GM12872 (cell line): Measurements from ENCODE around the gene ANKRD65.

Experiments used
- TF ChIP-seq, protein P1 (sequence below): IDR thresholded peaks from 3 replicates; pipeline ENCODE4 v1.5.1; 2011; ENCODE audit warnings: low read depth, mild to moderate bottlenecking, low read length, moderate library complexity; ENCODE audit not compliant: insufficient read depth

ANKRD65 gene

DNA sequence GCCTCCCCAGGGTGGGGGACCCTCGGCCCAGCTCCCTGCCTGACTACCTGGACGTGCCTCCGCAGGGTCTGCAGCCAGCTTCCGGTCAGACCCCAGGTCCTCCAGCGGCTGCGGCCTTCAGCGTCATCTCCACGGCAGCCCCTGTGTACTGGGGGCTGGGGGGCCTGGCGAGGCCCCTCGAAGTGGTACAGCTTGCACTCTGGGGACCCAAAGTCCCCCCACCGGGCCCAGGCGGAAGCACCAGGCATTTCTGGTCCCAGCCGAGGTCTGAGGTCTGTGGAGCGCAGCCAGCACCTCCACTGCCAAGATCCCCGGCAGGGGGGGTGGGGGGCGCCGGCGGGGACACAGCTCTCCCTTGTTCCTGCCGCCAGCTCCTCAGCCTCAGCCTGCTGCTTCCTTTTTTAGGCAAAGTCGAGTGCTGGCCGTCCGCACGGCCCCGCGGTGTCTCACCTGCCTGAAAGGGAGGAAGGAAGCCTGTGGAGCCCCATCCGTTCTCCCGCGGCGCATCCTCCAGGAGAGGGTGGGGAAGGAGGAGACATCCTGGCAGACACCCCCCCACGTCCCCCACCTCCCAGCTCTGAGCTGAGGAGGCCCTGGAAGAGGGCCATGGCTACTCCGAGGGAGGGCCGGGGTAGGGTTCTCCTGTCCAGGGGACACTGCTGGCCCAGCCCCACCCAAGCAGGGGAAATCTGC lies 13.2 kb upstream of the ANKRD65 start:
- TF ChIP-seq, protein P1, sequence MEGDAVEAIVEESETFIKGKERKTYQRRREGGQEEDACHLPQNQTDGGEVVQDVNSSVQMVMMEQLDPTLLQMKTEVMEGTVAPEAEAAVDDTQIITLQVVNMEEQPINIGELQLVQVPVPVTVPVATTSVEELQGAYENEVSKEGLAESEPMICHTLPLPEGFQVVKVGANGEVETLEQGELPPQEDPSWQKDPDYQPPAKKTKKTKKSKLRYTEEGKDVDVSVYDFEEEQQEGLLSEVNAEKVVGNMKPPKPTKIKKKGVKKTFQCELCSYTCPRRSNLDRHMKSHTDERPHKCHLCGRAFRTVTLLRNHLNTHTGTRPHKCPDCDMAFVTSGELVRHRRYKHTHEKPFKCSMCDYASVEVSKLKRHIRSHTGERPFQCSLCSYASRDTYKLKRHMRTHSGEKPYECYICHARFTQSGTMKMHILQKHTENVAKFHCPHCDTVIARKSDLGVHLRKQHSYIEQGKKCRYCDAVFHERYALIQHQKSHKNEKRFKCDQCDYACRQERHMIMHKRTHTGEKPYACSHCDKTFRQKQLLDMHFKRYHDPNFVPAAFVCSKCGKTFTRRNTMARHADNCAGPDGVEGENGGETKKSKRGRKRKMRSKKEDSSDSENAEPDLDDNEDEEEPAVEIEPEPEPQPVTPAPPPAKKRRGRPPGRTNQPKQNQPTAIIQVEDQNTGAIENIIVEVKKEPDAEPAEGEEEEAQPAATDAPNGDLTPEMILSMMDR = no peak

DNA sequence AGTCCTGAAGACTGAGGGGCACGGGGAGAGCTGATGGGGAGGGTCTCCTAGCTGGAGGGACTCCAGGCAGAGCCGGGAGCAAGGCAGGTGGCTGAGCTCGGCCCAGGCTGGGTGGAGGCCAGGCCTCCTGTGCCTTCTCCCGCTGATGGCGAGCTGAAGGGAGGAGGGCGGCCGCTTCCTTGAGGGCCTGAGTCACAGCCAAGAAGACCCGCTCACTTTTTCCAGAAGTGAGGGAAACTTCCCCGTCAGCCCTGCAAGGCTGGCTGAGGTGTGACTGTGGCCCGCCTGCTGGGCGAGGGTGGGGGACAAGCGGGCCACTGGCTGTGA lies 12.7 kb upstream of the ANKRD65 start:
- TF ChIP-seq, protein P1 = no peak

DNA sequence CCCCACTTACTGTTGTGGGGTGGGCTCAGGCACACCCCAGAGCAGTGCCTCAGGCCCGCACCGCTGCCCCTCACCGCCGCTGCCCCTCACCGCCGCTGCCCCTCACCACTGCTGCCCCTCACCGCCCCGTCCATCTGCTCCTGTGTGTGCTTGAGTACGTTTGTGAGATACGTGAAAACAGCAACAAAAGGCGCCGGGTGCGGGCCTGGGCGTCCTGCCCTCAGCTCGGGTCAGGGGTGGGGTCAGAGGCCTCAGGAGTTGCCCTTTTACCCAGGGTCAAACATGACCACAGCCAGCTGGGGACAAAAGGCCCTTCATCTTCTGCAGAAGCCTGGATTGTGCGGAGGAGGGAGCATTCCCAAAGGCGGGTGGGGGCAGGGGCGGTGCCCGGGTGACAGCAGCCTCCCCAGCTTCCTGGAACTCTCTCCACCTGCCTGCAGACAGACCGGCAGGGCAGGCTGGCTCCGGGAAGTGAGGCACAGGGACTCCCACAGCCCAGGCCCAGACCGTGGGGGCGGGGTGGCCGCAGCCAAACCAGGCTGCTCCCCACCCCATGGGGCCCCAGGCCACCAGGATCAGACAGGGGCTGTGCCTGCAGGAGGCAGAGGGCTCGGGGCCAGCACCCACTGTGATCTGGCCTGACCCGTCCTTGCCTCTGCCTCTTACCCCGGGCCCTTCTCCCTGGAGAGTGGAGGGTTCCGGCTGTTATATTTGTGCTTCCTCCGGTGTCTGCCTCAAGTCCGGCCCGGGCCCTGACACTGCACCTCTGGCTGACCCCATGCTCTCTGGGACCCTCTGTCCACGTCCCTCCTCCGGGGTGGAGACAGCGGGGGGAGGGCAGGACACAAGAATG lies 12.1 kb upstream of the ANKRD65 start:
- TF ChIP-seq, protein P1 = no peak

DNA sequence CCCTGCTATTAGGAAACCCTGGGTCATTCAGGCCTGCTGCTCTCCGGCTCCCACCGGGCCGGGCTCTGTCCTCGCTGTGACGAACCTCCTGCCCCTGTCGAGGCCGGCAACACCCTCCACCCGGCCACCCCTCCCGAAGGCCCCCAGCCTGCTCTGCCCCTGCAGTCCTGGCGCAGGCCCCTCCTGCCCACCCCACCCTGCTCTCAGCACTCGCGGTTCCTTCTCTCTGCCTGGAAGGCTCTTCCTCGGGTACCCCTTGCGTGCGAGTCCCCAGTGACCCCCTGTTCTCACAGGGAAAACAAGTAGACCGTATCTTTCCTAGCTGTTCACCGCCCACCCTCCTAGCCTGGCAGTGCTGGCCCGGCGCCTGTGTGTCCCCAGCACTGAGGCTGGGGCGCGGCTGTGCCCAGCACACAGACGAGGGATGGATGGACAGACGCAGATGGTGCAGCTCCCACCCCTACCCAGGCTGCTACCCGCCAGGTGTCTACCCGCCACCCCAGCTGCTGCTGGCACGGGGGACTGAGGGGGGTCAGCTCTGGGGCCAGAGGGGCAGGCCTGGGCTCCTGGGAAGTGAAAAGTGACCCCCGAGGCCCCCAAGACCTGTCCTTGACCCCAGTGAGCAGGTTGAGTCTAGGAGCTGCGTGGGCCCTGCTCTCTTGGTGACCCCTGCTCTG lies 11.3 kb upstream of the ANKRD65 start:
- TF ChIP-seq, protein P1 = no peak

DNA sequence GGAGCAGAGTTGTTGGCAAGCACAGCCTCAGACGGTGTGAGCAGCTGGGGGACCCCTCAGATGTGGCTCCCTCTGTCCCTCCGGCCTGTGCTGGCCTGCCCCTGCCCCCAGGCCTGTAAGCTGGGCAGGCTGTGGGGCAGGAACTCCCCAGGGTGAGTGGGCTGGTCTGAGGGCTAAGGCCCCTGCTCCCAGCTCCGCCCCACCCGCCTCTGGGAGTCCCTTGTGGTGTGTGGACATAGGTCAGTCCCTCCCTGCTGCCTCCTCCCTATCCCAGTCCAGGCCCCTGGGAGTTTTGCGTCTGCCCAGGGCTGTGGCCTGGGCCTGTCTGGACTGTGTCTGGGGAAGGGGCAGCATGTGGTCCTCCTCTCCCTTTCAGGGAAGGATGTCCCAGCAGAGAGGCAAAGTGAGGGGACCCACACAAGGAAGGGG lies 10.8 kb upstream of the ANKRD65 start:
- TF ChIP-seq, protein P1 = no peak

DNA sequence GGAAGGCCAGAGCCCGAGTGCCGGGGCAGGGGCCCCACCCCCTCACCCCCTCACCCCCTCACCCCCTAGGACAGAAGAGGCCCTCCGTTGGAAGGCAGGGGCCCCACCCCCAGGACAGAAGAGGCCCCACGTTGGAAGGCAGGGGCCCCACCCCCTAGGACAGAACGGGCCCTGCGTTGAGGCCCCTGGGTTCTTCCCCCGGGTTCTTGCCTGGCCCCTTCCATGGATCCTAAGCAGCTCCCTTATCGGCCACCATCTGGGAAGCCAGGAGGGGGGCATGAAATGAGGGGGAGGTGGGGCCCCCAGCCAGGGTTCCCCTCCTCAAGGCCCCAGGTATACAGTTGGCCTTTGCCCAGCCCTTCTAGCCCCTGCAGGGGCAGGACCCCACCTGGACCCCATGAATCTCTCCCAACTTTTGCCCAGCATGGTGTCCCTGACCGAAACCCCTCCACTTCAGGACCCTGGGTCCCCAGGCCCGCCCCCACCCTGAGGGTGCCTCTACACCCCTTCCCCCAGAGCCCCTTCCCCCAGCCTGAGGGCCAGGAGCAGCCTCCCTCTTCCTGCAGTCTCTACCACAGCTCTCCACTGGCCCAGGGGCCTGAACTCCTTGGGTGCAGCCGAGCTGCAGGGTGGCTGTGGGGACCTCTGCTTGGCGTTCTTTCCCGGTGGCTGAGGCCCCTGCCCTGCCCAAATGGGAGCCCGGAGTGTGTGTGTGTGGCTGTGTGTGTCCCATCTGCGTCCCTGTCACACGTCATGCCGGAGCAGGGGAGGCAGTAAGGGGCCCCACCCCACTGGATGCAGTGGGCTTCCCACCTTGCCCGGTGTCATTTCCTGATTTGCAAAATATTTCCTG lies 10.1 kb upstream of the ANKRD65 start:
- TF ChIP-seq, protein P1 = no peak
